Vagina (tissue), 2 donors: Measurements from ENCODE around the gene COL18A1.

Experiments used
- CTCF ChIP-seq, 3 experiments: fragments of 450-650 bp in 2 of 3; fragments of 200-600 bp in 1 of 3; sonication (generic) in 1 of 3; IDR thresholded peaks; one replicate each; pipeline ENCODE4 v1.5.1; 2017 to 2019; ENCODE audit warnings: antibody characterized with exemption in 3 of 3, mild to moderate bottlenecking in 2 of 3, moderate library complexity in 2 of 3
- POLR2AphosphoS5 ChIP-seq, 2 donors: sonication (generic); formaldehyde crosslinking; IDR thresholded peaks; one replicate each; pipeline ENCODE4 v1.9.0; 2017; ENCODE audit warnings: antibody characterized with exemption in 2 of 2, mild to moderate bottlenecking in 2 of 2, low read depth in 1 of 2; ENCODE audit not compliant: insufficient read depth in 1 of 2

- TF ChIP-seq POLR2AphosphoS5 (IDR thresholded peaks at IDR 0.05; ENCODE audit: insufficient read depth in 1 of 2, low read depth in 1 of 2) (no peak), CTCF (IDR thresholded peaks at IDR 0.05) (no peak)
These were observed 89.3 kb downstream of the COL18A1 start for GRCh38 chr21:45494135-45494850.
